Esophagus muscularis mucosa (tissue), 4 donors: ENCODE data around the gene TTC17. TPM values are rescaled to one million over a fixed set of nuclear protein-coding genes. Genes with fewer than 3 reads are reported as not detected.
A peak's percentile ranks its signal among the peaks of the same experiment; 100 is the strongest.

ENCODE experiments used
- DNase-seq: peaks from one replicate; pipeline ENCODE4 v3.0.0-alpha.2; 2017; ENCODE audit errors: extremely low spot score
- H3K27ac ChIP-seq, 4 donors: fragments of 200-600 bp; sonication (generic); replicated peaks in 1 of 4; 1 replicate in 3 of 4; 2 replicates in 1 of 4; pipeline ENCODE4 v1.5.1; 2016 to 2019; ENCODE audit warnings: mild to moderate bottlenecking in 1 of 4
- H3K27me3 ChIP-seq, 4 donors: fragments of 200-600 bp; sonication (generic); one replicate each; pipeline versions ENCODE4 v1.5.1 to v1.6.0; 2016 to 2019
- H3K36me3 ChIP-seq, 4 donors: fragments of 200-600 bp; sonication (generic); one replicate each; pipeline ENCODE4 v1.5.1; 2016 to 2019
- H3K4me1 ChIP-seq, 4 donors: fragments of 200-600 bp; sonication (generic); one replicate each; pipeline ENCODE4 v1.5.1; 2016 to 2019
- H3K4me3 ChIP-seq, 4 donors: fragments of 200-600 bp; sonication (generic); 1 replicate in 2 of 4; 2 replicates in 2 of 4; pipeline ENCODE4 v1.5.1; 2016 to 2019; ENCODE audit warnings: mild to moderate bottlenecking in 4 of 4, moderate library complexity in 1 of 4
- H3K9me3 ChIP-seq, 4 donors: fragments of 200-600 bp; sonication (generic); 1 replicate in 3 of 4; 2 replicates in 1 of 4; pipeline ENCODE4 v1.5.1; 2016 to 2019
- CTCF ChIP-seq, 3 experiments: fragments of 200-600 bp in 2 of 3; fragments of 450-650 bp in 1 of 3; sonication (generic) in 2 of 3; IDR thresholded peaks; one replicate each; pipeline ENCODE4 v1.5.1; 2017 to 2019; ENCODE audit warnings: antibody characterized with exemption in 3 of 3, mild to moderate bottlenecking in 2 of 3, moderate library complexity in 1 of 3
- EP300 ChIP-seq: sonication (generic); formaldehyde crosslinking; IDR thresholded peaks from one replicate; pipeline ENCODE4 v1.6.1; 2017; ENCODE audit warnings: antibody characterized with exemption
- POLR2A ChIP-seq: fragments of 450-650 bp; IDR thresholded peaks from one replicate; pipeline ENCODE4 v1.6.1; 2017; ENCODE audit warnings: antibody characterized with exemption, moderate library complexity, mild to moderate bottlenecking, low read depth
- POLR2AphosphoS5 ChIP-seq, 2 donors: sonication (generic); formaldehyde crosslinking; IDR thresholded peaks; one replicate each; pipeline ENCODE4 v1.6.1; 2017; ENCODE audit warnings: antibody characterized with exemption in 2 of 2
- WGBS: methylation state at CpG from one replicate; pipeline ENCODE4 v1.1.5; 2018; 5-methylcytosine and 5-hydroxymethylcytosine counted together
- intact Hi-C: fragments of 100-400 bp; cut with DNase I; formaldehyde crosslinking; loops from one replicate; pipeline ENCODE4 v1.15.1; 2023
- total RNA-seq, 4 donors: library from RNA; depleted of rRNA; stranded (reverse); fragments of >200 nt; gene quantifications; one replicate each; pipeline versions ENCODE4 v1.1.0 to v1.2.1, GENCODE V29; 2016

The TTC17 gene
- total RNA-seq, 4 donors from 2014 or later: 45.3 to 73.5 (median 56.1) TPM

DNA sequence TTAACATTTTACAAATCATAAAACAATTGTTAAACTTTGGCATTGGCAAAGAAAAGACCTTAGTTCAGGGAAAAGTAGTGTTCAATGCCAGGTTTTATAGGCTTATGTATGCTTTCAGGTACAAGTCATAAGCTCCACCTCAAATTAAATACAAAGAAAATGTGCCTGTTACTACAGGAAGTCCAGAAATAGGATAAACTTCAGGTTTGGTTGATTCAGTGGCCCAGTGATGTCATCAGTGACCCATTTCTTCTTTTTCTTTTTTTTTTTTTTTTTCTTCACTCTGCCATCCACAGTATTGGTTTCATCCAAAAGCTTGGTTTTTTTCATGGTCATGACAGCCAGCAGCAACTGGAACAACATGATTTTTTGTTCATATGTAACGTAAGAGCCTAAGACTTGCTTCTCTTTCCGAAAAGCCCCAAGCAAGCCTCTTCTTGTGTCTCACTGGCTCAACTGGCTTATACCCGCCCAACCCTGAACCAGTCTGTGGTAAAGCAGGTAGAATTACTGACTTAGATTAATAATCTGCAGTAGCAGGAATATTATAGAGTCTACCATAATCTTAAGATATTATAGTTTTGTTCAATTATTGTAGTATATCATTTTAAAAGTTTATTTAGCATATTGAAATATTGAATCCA is 46.2 kb downstream of the TTC17 start:
- Histone ChIP-seq H3K4me3 (no peak overlapping the region), H3K27me3 (no peaks in the 10 kb centered on the region), H3K36me3 (peaks cover 79 to 100% (median 90%) of the 10 kb centered on the region in 4 donors), H3K9me3 (no peaks in the 10 kb centered on the region), H3K4me1 (no peaks in the 10 kb centered on the region), H3K27ac (no peak overlapping the region)
- no peak for DNase-seq
- intact Hi-C loops: loop anchor here (10.0 kb wide), 1 partner anchor 70 kb away; no protein-coding TSS in a partner anchor
- no peak for TF ChIP-seq POLR2AphosphoS5 (IDR thresholded peaks at IDR 0.05)
- 92% methylated on average over 3 of the region's 3 CpGs for WGBS

- TF ChIP-seq POLR2AphosphoS5 (IDR thresholded peaks at IDR 0.05): no peak
- no peak for TF ChIP-seq EP300
- no peak for TF ChIP-seq CTCF (IDR thresholded peaks at IDR 0.05)
- no peak for TF ChIP-seq POLR2A
- intact Hi-C loops: loop anchor here (10.0 kb wide), 1 partner anchor 73 kb away; no protein-coding TSS in a partner anchor
- DNase-seq: no peak
- no peak overlapping the region for H3K27ac ChIP-seq
- WGBS: 97% methylated on average over 2 of the region's 2 CpGs
- no peak overlapping the region for H3K4me3 ChIP-seq
- peaks cover 53 to 95% (median 76%) of the 10 kb centered on the region in 4 donors for H3K36me3 ChIP-seq
- H3K27me3 ChIP-seq: no peaks in the 10 kb centered on the region
- no peaks in the 10 kb centered on the region for H3K9me3 ChIP-seq
- no peaks in the 10 kb centered on the region for H3K4me1 ChIP-seq
Observed at GRCh38 chr11:43408277-43408676, 49.6 kb downstream of the TTC17 start.

DNA sequence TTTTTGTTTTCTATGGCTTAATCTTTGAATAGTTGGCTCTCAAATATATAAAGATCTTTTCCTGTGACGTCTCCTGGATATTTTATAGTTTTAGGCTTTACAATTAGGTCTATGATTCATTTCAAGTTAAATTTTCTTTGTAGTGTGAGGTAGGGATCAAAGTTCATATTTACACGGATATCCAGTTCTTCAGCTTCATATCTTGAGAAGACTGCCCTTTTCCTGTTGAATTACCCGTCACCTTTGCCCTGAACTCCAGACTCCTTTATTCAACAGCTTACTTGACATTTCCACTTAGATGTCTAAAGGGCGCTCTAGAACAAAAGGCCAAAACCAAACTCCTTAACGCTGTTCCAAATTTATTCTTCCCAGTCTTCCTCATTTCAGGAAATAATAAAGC is 51.7 kb downstream of the TTC17 start:
- intact Hi-C loops: no loop called here
- Histone ChIP-seq H3K9me3 (no peaks in the 10 kb centered on the region), H3K27me3 (no peaks in the 10 kb centered on the region), H3K27ac (no peak overlapping the region), H3K36me3 (peaks cover 50 to 93% (median 65%) of the 10 kb centered on the region in 4 donors), H3K4me3 (no peak overlapping the region), H3K4me1 (no peaks in the 10 kb centered on the region)
- TF ChIP-seq CTCF (IDR thresholded peaks at IDR 0.05) (no peak), EP300 (no peak), POLR2A (no peak), POLR2AphosphoS5 (IDR thresholded peaks at IDR 0.05) (no peak)
- 85% methylated on average over 5 of the region's 5 CpGs for whole genome bisulfite sequencing
- DNase-seq: no peak

- intact Hi-C loops: no loop called here
- TF ChIP-seq CTCF (IDR thresholded peaks at IDR 0.05) (no peak), EP300 (no peak), POLR2AphosphoS5 (IDR thresholded peaks at IDR 0.05) (no peak), POLR2A (no peak)
- no peak overlapping the region for H3K4me3 ChIP-seq
- no peaks in the 10 kb centered on the region for H3K27me3 ChIP-seq
- peaks cover 8 to 56% (median 34%) of the 10 kb centered on the region in 4 donors for H3K36me3 ChIP-seq
- peaks cover 0 to 4% (median 0%) of the 10 kb centered on the region in 4 donors for H3K4me1 ChIP-seq
- WGBS: 76% methylated on average over 2 of the region's 2 CpGs
- no peak for DNase-seq
- H3K9me3 ChIP-seq: no peaks in the 10 kb centered on the region
- H3K27ac ChIP-seq: no peak overlapping the region
Observed at GRCh38 chr11:43418197-43418596, 59.5 kb downstream of the TTC17 start.

- H3K9me3 ChIP-seq: no peaks in the 10 kb centered on the region
- no peak for DNase-seq
- H3K4me1 ChIP-seq: peaks cover 0 to 4% (median 0%) of the 10 kb centered on the region in 4 donors
- no peaks in the 10 kb centered on the region for H3K27me3 ChIP-seq
- peak; percentile 43 to 70 (median 46) for TF ChIP-seq CTCF (IDR thresholded peaks at IDR 0.05)
- no peak for TF ChIP-seq POLR2AphosphoS5 (IDR thresholded peaks at IDR 0.05)
- no peak for TF ChIP-seq POLR2A
- H3K36me3 ChIP-seq: peaks cover 8 to 47% (median 32%) of the 10 kb centered on the region in 4 donors
- no peak overlapping the region for H3K4me3 ChIP-seq
- intact Hi-C loops: no loop called here
- H3K27ac ChIP-seq: no peak overlapping the region
Observed at GRCh38 chr11:43419460-43419859, 60.7 kb downstream of the TTC17 start.
